K562 (cell line): Measurements from ENCODE around the gene MTREX. TPM values are rescaled to one million over a fixed set of nuclear protein-coding genes. Genes with fewer than 3 reads are reported as not detected.

ENCODE experiments used
- FOXM1 ChIP-seq, 2 experiments: fragments of 450-650 bp in 1 of 2; sonication (generic) in 1 of 2; formaldehyde crosslinking in 1 of 2; IDR thresholded peaks; 2 replicates each; pipeline versions ENCODE4 v1.6.1 to v1.9.0; 2017 to 2022; ENCODE audit warnings: low read depth in 2 of 2, mild to moderate bottlenecking in 2 of 2, missing genetic modification reagents in 1 of 2, moderate library complexity in 1 of 2
- GABPB2 ChIP-seq: fragments of 250-450 bp; sonication (Bioruptor Pico); conservative IDR thresholded peaks from 2 replicates; pipeline ENCODE4 v1.5.1; 2021; ENCODE audit warnings: mild to moderate bottlenecking
- HNRNPH1 ChIP-seq: fragments of 200-400 bp; formaldehyde crosslinking; optimal IDR thresholded peaks from 2 replicates; pipeline ENCODE3; 2017; ENCODE audit warnings: low read depth, mild to moderate bottlenecking, low read length, moderate library complexity
- NFYB ChIP-seq: IDR thresholded peaks from 2 replicates; pipeline ENCODE4 v1.6.1; 2011; ENCODE audit warnings: mild to moderate bottlenecking, moderate library complexity; ENCODE audit not compliant: insufficient read length; ENCODE audit errors: extremely low read depth
- REST ChIP-seq, 2 experiments: fragments of 450-650 bp; formaldehyde crosslinking in 1 of 2; IDR thresholded peaks; 2 replicates each; pipeline versions ENCODE4 v1.4.0 to v1.6.1; 2014 to 2020; ENCODE audit warnings: mild to moderate bottlenecking in 2 of 2, borderline replicate concordance in 1 of 2, low read depth in 1 of 2
- SRSF9 ChIP-seq: fragments of 200-400 bp; formaldehyde crosslinking; IDR thresholded peaks from 2 replicates; pipeline ENCODE4 v1.6.1; 2017; ENCODE audit warnings: low read depth, low read length, borderline replicate concordance
- ZNF436 ChIP-seq: fragments of 250-450, 450-650 bp; sonication (Bioruptor Pico); formaldehyde crosslinking; IDR thresholded peaks from 2 replicates; pipeline ENCODE4 v1.7.0; 2020; ENCODE audit warnings: mild to moderate bottlenecking
- ZNF592 ChIP-seq: fragments of 450-650 bp; IDR thresholded peaks from 2 replicates; pipeline ENCODE4 v1.6.1; 2017; ENCODE audit warnings: antibody characterized with exemption, mild to moderate bottlenecking
- polyA plus RNA-seq, 8 experiments: library from polyadenylated mRNA; depleted of rRNA in 4 of 8; stranded (reverse) in 5 of 8; unstranded in 3 of 8; fragments of >200 nt; fragmentation: Nextera tagmentation in 2 of 8; fragmentation: Illumina TruSeq in 1 of 8; extraction: Ambion mirVana in 2 of 8; extraction: Trizol in 1 of 8; gene quantifications; 2 replicates each; pipeline versions ENCODE4 v1.2.1 to v1.2.3, GENCODE V29; 2011 to 2014; ENCODE audit warnings: inconsistent platforms in 1 of 8, missing spikeins in 1 of 8
- total RNA-seq, 7 experiments: library from RNA; depleted of rRNA in 6 of 7; stranded (reverse); fragments of >200 nt in 6 of 7; fragmentation: Illumina TruSeq in 2 of 7; extraction: Trizol in 2 of 7; gene quantifications; 2 replicates each; pipeline versions ENCODE4 v1.2.1 to v1.2.3, GENCODE V29; 2011 to 2021; ENCODE audit warnings: low replicate concordance in 1 of 7
- TF ChIP-seq, protein P1 (sequence below), 2 experiments: fragments of 200-800 bp in 1 of 2; sonication (Bioruptor generic) in 1 of 2; sonication (generic) in 1 of 2; formaldehyde crosslinking in 1 of 2; IDR thresholded peaks in 1 of 2; conservative IDR thresholded peaks in 1 of 2; 2 replicates each; pipeline versions ENCODE4 v1.5.0 to v1.6.1; 2016 to 2020; ENCODE audit warnings: missing compliant biosample characterization in 1 of 2, missing genetic modification characterization in 1 of 2, missing genetic modification reagents in 1 of 2
- TF ChIP-seq, protein P2 (sequence below): sonication (generic); formaldehyde crosslinking; IDR thresholded peaks from 2 replicates; pipeline ENCODE4 v1.8.0; 2022; ENCODE audit warnings: missing genetic modification reagents, mild to moderate bottlenecking, moderate library complexity, borderline replicate concordance

MTREX gene
- total and polyA plus RNA-seq, 9 of the 15 experiments (the other 6 are each of a cell fraction or from before 2014, with no cell fraction given) = 52.9 to 193 (median 150) TPM

DNA sequence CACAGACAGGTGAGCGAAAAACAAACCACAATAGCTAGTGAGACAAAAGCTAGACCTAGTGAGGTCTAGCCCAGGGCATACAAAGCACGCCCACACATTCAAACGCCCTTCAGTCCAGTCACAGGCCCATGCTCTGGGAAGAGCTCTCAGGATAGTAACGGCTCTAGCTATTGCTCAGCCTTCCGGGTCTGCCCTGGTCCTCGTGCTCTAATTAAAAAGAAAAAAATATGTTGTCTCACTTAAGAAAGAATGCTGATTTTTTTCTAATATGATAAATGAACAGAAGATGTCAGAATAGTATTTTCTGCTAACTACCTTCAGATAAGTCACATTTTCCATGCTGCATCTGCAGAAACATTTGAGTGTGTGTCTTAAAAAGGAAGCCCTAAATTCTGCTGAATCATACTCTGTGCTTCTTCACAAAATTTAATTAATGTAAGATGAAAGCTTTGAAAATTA is 132.4 kb downstream of the MTREX start (continued):
- TF ChIP-seq, protein P1, sequence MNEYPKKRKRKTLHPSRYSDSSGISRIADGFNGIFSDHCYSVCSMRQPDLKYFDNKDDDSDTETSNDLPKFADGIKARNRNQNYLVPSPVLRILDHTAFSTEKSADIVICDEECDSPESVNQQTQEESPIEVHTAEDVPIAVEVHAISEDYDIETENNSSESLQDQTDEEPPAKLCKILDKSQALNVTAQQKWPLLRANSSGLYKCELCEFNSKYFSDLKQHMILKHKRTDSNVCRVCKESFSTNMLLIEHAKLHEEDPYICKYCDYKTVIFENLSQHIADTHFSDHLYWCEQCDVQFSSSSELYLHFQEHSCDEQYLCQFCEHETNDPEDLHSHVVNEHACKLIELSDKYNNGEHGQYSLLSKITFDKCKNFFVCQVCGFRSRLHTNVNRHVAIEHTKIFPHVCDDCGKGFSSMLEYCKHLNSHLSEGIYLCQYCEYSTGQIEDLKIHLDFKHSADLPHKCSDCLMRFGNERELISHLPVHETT (CRISPR knock-in tag; conservative IDR thresholded peaks at IDR 0.05 in 1 of 2, IDR thresholded peaks at IDR 0.05 in 1 of 2) = no peak
- TF ChIP-seq, protein P2, sequence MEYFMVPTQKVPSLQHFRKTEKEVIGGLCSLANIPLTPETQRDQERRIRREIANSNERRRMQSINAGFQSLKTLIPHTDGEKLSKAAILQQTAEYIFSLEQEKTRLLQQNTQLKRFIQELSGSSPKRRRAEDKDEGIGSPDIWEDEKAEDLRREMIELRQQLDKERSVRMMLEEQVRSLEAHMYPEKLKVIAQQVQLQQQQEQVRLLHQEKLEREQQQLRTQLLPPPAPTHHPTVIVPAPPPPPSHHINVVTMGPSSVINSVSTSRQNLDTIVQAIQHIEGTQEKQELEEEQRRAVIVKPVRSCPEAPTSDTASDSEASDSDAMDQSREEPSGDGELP (CRISPR knock-in tag) = no peak
- no peak for TF ChIP-seq ZNF436 (CRISPR knock-in tag)
- TF ChIP-seq ZNF592 = 0 out of 2 replicates have a peak, but pooled peaks have one; percentile 13
- TF ChIP-seq NFYB = no peak
- no peak for TF ChIP-seq GABPB2 (CRISPR knock-in tag)
- no peak for TF ChIP-seq HNRNPH1
- peak; percentile 16; the same call in 1 of the 2 replicates for TF ChIP-seq REST (IDR thresholded peaks at IDR 0.05; ENCODE audit: borderline replicate concordance)
- TF ChIP-seq REST (CRISPR knock-in tag; IDR thresholded peaks at IDR 0.05; ENCODE audit: low read depth) = no peak
- TF ChIP-seq FOXM1 (IDR thresholded peaks at IDR 0.05; ENCODE audit: low read depth) = peak; percentile 53; the same call in 1 of the 2 replicates
- TF ChIP-seq FOXM1 (CRISPR knock-in tag; IDR thresholded peaks at IDR 0.05; ENCODE audit: low read depth) = no peak
- no peak for TF ChIP-seq SRSF9
